ENCODE data around the gene FZR1.

The FZR1 gene

DNA sequence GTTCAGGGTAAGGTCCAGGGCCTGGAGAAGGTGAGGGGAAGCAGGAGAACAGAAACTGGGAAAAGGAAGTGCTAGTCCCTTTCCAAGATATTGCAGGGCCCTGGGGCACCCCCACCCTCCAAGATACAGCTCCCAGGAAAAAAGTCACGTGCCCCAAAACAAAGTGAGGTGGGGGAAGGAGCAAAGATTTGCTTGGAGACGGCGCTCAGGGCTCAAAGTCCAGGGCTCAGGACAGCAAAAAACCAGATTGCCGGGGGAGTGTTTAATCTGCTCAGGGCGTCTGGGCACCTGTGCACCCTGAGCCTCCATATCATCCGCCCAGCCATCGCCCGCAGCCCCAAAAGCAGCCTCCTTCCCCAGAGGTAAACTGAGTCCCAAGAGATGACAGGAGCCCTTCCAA, 32.1 kb upstream of the FZR1 start:
- no peak for DNase-seq (ENCODE audit: low spot score)

DNA sequence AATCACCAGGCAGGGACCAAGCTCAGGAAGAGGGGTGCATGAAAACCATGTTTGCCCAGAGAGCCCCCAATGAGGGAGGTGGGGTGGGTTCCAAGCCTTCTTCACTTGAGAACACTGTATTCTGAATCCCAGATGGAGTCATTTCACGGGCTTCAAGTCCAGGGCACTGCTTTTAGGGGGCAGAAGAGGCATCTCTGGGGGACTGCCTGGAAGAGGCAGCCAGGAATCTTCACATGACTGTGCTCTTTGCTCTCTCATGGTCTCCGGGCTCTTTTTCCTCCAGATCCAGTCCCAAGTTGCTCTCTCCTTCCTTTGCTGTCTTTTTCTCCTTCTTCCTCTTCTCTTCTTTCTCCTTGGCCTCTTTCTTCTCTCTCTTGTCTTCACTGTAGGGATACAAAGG, 31.5 kb upstream of the FZR1 start:
- no peak for DNase-seq (ENCODE audit: low spot score)

DNA sequence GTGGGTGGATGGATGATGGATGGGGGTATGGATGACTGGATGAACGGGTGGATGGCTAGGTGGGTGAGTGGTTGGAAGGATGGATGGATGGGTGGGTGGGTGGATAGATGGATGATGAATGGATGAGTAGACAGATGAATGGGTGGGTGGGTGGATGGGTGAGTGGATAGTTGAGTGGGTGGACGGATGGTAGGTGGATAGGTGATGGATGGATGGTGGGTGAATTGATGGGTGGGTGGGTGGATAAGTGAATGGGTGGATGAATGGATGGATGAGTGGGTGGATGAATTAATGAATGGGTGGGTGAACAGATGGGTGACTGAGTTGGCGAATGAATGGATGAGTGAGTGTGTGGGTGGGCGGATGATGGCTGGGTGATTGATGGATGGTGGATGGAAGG, 30.7 kb upstream of the FZR1 start:
- no peak for DNase-seq (ENCODE audit: low spot score)

DNA sequence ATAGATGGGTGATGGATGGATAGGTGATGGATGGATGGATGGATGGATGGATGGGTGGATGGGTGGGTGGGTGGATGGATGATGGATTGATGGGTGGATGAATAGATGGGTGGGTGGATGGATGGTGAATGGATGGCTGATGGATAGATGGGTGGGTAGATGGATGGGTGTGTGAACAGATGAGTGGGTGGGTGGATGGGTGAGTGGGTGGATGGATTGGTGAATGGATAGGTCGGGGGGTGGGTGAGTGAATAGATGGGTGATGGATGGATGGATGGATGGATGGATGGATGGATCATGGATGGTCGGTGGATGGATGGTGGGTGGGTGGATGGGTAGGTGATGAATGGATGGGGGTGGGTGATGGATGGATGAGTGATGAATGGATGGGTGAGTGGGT, 29.3 kb upstream of the FZR1 start:
- DNase-seq (ENCODE audit: low spot score), result no peak

DNA sequence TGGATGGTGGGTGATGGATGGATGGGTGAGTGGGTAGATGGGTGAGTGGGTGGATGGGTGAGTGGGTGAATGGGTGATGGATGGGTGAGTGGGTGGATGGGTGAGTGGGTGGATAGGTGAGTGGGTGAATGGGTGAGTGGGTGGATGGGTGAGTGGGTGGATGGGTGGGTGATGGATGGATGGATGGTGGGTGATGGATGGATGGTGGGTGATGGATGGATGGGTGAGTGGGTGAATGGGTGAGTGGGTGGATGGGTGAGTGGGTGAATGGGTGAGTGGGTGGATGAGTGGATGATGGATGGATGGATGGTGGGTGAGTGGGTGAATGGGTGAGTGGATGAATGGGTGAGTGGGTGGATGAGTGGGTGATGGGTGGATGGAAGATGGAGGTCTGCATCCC, 28.6 kb upstream of the FZR1 start:
- no peak for DNase-seq (ENCODE audit: low spot score)

DNA sequence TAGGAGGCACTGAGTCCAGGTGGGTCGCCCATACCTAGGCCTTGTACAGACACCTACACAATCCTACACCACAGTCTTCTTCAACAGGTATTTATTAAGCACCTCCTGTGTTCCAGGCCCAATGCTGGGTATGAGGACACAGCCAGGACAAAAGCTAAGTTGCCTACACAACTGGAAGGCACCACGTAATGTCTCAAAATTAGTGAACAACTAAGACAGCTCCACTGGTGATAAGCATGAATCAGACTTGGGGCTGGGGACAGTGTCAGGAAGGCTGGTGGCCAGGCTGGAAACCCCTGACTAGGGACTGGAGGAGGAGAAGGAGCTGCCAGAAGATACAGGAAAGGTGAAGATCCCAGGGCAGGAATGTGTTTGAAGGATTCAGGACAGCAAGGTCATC, 28.2 kb upstream of the FZR1 start:
- DNase-seq (ENCODE audit: low spot score), result no peak

DNA sequence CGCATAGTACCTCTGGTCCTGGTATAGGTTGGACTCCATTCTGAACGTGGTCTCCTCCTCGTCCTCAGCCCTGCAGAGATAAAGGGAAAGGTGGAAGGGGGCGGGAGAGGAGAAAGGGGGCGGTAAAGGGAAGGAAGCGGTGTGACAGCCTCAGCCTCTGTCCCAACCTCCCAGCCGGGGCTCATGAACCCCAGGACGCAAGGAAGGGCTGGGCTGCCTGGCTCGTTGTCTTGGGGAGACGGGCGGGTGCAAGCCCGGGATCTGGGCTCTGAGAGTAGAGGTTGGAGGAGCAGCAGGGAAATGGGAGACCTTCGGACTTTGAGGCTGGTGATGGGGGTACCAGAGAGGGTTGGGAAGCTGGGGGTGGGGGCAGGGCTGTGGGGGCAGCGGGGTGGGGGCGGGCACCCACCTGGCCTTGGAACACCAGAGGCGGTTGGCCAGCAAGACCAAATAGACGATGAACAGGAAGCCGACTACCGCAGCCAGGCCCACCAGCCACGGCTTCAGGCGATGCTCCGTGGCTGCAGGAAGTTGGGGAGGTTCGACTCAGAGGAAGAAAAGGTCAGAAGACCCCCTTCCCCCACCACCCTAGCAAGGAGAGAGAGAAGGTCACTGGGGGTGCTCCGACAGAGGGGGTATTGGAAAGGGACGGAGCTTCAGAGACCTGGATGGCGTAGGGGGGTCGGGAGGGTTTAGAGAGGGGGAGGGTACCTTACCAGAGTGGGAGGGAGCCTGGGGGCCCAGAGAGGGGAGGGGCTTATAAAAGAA, 27.5 kb upstream of the FZR1 start:
- DNase-seq (ENCODE audit: low spot score), result no peak

DNA sequence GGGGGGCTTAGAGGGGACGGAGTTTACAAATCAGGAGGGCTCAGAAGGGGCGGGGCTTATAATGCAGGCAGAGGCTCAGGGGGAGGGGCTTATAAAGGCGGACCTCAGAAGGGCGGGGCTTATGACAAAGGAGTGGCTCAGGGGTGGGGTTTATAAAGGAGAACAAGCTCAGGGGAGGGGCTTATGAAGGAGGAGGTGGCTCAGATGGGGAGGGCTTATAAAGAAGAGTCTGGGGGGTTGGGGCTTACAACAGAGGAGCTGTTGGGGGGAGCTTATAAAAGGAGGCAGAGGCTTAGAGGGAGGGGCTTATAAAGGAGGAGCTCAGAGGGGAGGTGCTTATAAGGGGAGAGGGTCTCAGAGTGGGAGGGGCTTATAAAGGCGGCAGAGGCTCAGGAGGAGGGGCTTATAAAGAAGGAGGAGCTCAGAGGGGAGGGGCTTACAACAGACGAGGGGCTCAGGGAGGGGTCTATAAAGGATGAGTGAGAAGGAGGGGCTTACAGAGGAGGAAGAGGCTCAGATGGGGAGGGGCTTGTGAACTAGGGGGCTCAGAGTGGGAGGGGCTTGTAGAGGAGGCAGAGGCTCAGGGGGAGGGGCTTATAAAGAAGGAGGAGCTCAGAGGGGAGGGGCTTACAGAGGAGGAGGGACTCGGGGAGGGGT, 26.8 kb upstream of the FZR1 start:
- DNase-seq (ENCODE audit: low spot score), result peak; percentile 43

DNA sequence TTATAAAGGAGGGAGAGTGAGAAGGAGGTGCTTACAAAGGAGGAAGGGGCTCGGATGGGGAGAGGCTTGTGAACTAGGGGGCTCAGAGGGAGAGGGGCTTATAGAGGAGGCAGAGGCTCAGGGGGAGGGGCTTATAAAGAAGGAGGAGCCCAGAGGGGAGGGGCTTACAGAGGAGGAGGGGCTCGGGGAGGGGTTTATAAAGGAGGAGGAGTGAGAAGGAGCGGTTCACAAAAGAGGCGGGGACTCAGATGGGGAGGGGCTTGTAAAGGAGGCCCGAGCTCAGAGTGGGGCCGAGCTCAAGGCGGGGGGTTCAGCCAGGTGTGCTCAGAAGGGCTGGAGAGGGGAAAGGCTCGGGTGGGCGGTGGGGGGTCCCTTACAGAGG, 26.3 kb upstream of the FZR1 start:
- DNase-seq (ENCODE audit: low spot score), result no peak

DNA sequence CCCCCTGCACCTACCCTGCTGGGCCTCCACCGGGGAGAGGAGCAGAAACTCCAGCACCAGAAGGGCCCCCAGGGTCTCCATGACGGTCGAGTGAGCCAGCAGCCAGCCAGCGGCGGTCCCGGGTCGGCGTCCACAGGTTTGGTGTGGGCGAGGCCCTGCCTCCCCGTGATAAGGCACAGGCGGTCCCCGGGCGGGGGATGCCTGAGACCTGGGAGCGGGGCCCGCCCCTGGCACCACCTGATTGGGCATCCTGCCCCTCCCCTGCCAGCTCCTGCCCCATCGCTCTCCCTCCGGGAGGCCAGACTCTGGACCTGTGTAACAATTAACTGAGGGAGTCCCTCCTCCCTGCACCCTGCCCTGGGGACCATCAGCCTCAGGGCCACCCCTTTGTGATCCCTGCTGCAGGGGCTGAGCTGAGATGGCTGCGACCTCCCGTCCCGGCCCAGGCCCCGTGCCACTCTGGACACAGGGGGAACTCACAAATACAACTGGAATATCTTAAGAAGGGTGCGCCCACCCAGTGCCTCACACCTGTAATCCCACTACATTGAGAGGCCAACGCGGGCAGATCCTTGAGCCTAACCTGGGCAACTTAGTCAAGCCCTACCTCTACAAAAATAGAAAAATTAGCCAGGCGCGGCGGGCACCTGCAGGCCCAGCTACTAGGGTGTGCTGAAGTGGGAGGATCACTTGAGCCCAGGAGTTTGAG, 25.6 kb upstream of the FZR1 start, which contains the start of gene SMIM24:
SMIM24 (minus strand) TSS at position 143 of the 709 bp plus-strand sequence; CDS start at position 81, 62 bp downstream.
- DNase-seq (ENCODE audit: low spot score), result no peak

DNA sequence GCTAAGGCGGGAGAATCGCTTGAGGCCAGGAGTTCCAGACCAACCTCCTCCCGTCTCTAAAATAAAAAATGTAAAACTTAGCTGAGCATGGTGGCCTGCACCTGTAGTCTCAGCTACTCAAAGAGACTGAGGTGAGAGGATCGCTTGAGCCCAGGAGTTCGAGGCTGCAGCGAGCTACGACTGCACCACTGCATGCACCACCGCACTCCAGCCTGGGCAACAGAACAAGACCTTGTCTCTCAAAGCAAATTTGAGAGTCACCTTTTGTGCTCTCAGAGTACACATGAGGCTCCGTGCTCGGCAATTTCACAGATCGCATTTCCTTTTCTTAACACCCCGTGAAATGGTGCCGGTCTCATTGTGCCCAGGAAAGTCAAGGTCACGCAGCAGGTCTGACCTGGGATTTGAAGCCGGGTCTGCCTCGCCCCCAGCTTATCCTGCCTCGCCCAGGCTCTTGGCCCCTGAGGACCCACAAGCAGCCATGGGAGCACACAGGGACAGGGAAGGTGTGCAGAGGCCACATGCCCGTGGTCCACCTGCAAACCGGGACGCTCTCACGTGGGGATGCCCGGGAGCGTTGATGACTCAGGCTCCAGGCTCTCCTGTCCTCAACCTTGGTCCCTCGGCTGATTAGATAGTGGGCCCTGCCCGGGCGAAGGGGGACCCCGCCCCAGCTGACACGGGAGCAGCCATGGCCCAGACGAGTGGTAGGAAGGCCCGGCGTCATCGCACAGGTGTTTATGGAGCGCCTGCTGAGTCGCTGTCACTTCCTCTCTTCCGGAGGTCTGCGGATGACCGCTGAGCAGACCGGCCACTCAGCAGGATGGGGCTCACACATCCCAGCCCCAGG, 24.6 kb upstream of the FZR1 start:
- no peak for DNase-seq (ENCODE audit: low spot score)

DNA sequence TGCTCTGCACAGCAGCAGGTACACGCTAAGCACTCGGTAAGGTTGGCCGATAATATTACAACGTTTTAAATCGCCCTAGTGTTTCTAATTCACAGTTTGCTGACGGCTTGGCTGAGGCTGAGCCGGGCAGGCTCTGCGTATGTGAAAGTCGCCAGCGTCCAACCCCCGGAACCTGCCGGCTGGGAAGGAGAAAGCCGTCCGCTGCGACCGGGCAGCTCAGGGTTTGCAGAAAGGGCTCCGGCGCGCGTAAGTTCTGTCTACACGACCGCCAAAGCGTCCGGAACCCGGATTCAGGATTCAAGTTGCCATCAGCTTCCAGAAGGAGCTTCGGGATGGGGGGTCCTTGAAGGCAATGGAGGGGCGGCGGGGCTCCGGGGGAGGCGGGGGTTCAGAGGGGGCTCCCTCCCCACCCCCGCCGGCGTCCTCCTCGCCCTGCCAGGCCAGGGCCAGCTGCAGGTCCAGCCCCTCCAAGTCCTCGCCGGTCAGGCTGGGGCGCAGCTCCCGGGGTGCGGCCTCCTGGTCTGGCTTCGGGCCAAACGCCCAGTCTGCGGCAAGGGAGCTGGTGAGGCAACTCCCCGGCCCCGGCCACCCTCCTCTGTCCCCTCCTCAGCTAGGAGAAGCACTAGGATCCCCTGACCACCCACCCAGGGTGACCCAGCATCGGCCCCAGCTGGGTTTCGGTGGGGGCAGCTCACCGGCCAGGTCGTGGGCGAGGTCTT, 23.4 kb upstream of the FZR1 start:
- DNase-seq (ENCODE audit: low spot score), result no peak

DNA sequence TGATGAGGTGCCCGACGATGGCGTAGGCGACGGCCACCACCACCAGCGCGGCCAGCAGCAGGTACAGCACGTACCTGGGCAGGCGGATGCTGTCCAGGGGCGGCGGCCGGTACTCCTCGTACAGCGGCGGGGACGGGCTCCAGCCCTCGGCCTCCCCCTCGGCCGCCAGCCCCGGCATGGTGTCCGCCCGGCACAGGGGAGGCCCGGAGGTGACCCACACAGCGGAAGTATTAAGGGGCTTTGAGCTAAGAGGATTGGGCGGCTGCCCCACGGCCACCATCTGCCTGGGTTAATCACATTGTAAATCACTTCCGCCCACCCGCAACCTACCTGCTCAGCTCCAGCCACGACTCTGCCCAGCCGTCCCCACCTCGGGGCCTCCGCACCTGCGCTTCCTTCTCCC, 22.9 kb upstream of the FZR1 start, which contains the start of gene SMIM44:
SMIM44 (minus strand) TSS at position 216 of the 403 bp plus-strand sequence; CDS start at position 178, 38 bp downstream.
- DNase-seq (ENCODE audit: low spot score), result no peak

DNA sequence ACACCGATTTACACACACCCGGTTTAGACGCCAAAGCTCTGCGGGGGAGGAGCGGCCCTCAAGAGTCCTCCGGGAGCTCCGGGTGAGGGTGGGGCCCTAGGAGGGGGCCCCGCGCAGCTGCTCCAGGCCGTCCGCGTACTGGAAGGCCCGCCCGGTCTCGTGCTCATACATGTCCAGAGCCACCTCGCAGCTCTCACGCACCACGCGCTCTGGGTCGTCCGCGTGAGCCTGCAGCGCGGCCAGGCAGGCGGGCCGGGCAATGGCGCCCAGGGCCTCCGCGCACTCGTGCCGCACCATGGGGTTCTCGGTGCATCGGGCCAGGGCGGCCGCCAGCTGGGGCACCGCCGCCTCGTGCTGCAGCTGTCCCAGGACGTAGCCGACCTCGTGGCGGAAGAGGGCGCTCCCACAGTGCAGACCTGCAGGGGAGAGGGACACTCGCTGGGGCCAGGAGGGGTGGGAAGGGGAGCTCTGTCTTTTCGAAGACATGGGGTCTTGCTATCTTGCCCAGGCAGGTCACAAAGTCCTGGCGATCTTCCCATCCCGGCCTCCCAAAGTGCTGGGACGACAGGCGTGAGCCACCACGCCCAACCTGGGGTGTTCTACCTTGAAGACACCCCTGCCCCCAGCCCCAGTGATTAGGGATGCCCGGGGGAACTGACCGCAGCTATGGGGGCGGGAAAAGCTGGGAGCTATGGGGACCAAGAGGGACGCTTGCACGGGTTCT, 14.6 kb upstream of the FZR1 start:
- DNase-seq (ENCODE audit: low spot score), result no peak

DNA sequence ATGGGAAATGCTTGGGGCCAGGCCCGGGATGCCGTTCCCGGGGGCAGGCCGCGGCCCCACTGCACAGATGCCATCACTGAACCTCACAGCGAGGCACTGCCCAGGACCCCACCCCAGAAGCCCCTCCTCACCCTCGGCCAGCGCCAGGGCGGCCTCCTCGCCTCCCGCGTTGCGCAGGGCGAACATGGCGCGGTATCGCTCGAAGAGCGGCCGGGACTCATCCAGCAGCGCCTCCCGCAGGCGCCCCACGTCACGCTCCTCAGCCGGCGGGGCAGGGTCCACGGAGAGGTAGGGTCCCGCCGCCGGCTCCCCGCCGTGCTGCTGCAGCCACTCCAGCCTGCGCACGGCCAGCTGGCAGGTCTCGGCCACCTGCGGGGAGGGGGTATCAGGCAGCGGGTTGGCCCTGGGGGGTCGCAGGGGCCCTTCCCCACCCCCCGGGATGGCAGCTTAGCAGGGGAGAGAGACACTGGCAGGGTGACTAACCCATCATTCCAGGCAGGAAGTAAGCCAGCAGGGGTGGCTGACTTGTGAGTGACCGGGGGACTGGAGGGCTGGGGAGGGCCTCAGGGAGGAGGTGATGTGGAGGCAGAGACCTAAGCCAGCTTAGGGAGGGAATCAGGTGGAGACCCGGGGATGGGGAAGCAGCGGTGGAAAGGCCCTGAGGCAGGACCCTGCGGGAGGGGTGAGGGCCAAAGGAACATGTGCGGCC, 13.8 kb upstream of the FZR1 start:
- DNase-seq (ENCODE audit: low spot score), result no peak

DNA sequence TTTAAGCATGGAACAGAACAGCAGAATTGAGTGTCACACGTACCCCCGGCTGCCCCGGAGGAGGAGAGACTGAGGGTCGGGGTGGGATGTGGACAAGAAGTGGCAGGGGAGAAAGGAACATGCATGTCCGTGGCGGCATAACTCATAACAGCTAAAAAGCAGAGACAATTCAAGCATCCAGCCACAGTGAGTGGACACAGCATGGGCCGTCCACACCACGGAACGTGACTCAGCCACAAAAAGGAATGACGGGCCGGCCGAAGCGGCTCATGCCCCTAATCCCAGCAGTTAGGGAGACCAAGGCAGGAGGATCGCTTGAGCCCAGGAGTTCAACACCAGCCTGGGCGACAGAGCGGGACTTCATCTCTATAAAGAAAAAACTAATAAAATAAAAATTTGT, 13.2 kb upstream of the FZR1 start:
- DNase-seq (ENCODE audit: low spot score), result no peak

DNA sequence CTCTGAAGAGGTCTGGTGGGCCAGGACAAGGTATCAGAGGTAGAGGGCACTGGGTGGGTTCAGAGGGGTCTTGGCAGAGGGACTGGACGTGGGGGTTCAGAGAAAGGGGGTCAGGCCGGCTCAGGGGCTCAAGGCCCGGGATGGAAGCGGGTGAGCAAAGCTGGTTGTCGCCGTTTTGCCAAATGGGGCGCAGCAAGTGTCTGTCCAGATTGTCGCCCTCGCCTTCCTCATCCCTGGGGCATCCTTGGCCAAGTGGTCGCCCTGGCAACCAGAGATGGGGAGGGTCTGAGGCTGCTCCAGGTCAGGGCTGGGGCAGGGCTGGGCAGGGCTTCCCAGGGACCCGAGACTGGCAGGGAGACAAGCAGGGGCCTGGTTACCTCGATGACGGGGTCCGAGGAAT, 12.5 kb upstream of the FZR1 start:
- no peak for DNase-seq (ENCODE audit: low spot score)

DNA sequence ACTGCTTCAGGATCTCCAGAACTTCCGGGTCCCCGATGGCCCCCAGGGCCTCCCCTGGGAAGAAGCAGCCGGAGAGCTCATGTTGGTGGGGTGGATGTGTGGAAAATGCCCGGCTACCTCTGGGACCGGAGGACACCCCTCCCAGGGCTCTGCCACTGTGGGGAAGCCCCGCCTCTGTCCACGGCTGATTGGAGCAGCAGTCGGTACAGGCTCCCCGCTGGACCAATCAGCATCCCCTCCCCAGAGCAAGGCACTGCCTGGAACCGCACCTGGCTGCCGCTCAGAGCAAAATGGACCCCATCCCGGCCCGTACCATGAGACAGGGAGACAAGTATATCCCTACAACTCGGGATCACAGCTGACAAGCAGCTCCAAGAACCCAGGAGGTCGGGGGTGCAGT, 12.1 kb upstream of the FZR1 start:
- peak; percentile 82 for DNase-seq (ENCODE audit: low spot score)

DNA sequence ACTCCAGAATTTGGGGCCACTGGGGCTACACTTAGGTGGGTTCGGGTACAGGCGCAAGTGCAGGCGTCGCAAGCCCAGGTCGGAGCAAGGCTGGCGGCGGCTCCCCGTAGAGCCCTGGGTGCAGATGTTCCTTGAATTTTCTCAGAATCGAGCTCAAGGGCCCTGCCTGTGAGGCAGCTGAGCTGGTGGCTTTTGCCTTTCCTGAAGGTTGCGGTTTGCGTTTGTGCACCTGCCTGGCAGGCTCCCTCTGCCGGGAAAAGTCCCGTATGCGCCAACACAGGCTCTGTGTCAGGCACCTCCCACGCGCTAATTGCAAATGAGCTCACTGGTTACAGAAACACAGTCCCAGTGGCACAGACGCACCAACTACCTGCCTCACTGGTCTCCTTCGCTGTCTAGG, 11.6 kb upstream of the FZR1 start:
- no peak for DNase-seq (ENCODE audit: low spot score)

All from AG08395 (cell line).